HCT116 (cell line): Measurements from ENCODE around the gene CIRBP. TPM values are rescaled to one million over a fixed set of nuclear protein-coding genes. Genes with fewer than 3 reads are reported as not detected.
A peak's percentile ranks its signal among the peaks of the same experiment; 100 is the strongest.

Source experiments
- ATAC-seq: fragments of 200-7000 bp; cut with Tn5 transposase; 2 replicates; pipeline ENCODE4 v1.9.1; 2020; ENCODE audit warnings: mild to moderate bottlenecking, moderate library complexity
- BruUV-seq: library from RNA; stranded (reverse); fragments of 400-500 nt; replicated peaks from 2 replicates; lab custom pipeline; 2021; lab: Mats Ljungman, UMichigan
- CTCF ChIA-PET: fragments of 300-600 bp; sonication (Branson Sonifier 250); formaldehyde crosslinking; loops from one replicate; lab custom pipeline; 2021; ENCODE audit warnings: antibody characterized with exemption; lab: Charles Lee
- POLR2A ChIA-PET: fragments of 300-600, 350-600 bp; sonication (Branson Sonifier 250); formaldehyde crosslinking; loops from one replicate; lab custom pipeline; 2021; ENCODE audit warnings: antibody characterized with exemption; lab: Charles Lee
- RAD21 ChIA-PET, 2 experiments: fragments of 300-600 bp; sonication (Branson Sonifier 250); formaldehyde crosslinking; loops; one replicate each; lab custom pipeline; 2023; ENCODE audit warnings: low total read pairs in 2 of 2; ENCODE audit not compliant: uncharacterized antibody in 2 of 2, unreplicated experiment in 2 of 2, low non-redundant PET in 1 of 2; lab: Charles Lee
- DNase-seq: peaks from one replicate; pipeline ENCODE4 v3.0.0-alpha.2; 2010; ENCODE audit warnings: low read depth, low spot score
- H2AFZ ChIP-seq: fragments of 200-600 bp; shearing (Covaris generic), sonication (generic); 2 replicates; pipeline ENCODE4 v1.6.1; 2017; ENCODE audit warnings: low read depth, mixed run types, mixed read lengths, antibody characterized with exemption, low read length; ENCODE audit not compliant: poor library complexity, severe bottlenecking
- H3K27ac ChIP-seq: 2 replicates; pipeline ENCODE4 v1.5.1; 2012; ENCODE audit warnings: low read depth, low read length
- H3K27me3 ChIP-seq: fragments of 200-600 bp; sonication (generic); 2 replicates; pipeline ENCODE4 v1.6.1; 2016; ENCODE audit warnings: mixed run types, low read length, mixed read lengths; ENCODE audit not compliant: insufficient read depth
- H3K36me3 ChIP-seq, 2 experiments: fragments of 200-500 bp in 1 of 2; fragments of 200-600 bp in 1 of 2; sonication (Bioruptor generic) in 1 of 2; sonication (generic) in 1 of 2; 2 replicates each; pipeline versions ENCODE4 v1.5.1 to v1.6.1; 2014 to 2016; ENCODE audit warnings: low read length in 2 of 2, inconsistent platforms in 1 of 2, mixed read lengths in 1 of 2, mixed run types in 1 of 2; ENCODE audit not compliant: insufficient read depth in 2 of 2, control insufficient read depth in 1 of 2
- H3K4me1 ChIP-seq, 2 experiments: fragments of 200-600 bp in 1 of 2; sonication (generic) in 1 of 2; 2 replicates each; pipeline versions ENCODE4 v1.5.1 to v1.6.1; 2012 to 2017; ENCODE audit warnings: low read length in 2 of 2, inconsistent platforms in 1 of 2, mild to moderate bottlenecking in 1 of 2, mixed read lengths in 1 of 2, mixed run types in 1 of 2, moderate library complexity in 1 of 2; ENCODE audit not compliant: insufficient read depth in 2 of 2, control insufficient read depth in 1 of 2
- H3K4me2 ChIP-seq: fragments of 200-600 bp; sonication (generic); 2 replicates; pipeline ENCODE4 v1.6.1; 2017; ENCODE audit warnings: mixed run types, low read length, mixed read lengths
- H3K4me3 ChIP-seq, 2 experiments: fragments of 200-600 bp in 1 of 2; sonication (generic) in 1 of 2; replicated peaks in 1 of 2; 2 replicates each; pipeline ENCODE4 v1.5.1; 2011 to 2016; ENCODE audit warnings: low read length in 2 of 2, control low read depth in 1 of 2, low read depth in 1 of 2, mild to moderate bottlenecking in 1 of 2, mixed read lengths in 1 of 2, mixed run types in 1 of 2
- H3K79me2 ChIP-seq: fragments of 200-600 bp; sonication (generic); 2 replicates; pipeline ENCODE4 v1.6.1; 2017; ENCODE audit warnings: mild to moderate bottlenecking, mixed run types, low read length, moderate library complexity, mixed read lengths; ENCODE audit not compliant: insufficient read depth
- H3K9ac ChIP-seq: fragments of 200-600 bp; sonication (generic); 2 replicates; pipeline ENCODE4 v1.6.1; 2016; ENCODE audit warnings: low read length, mixed read lengths
- H3K9me2 ChIP-seq: fragments of 200-600 bp; sonication (generic), shearing (Covaris generic); 2 replicates; pipeline ENCODE4 v1.6.1; 2017; ENCODE audit warnings: mixed run types, mild to moderate bottlenecking, moderate library complexity; ENCODE audit not compliant: insufficient read depth
- H3K9me3 ChIP-seq, 2 experiments: fragments of 200-500 bp in 1 of 2; fragments of 200-600 bp in 1 of 2; sonication (Bioruptor generic) in 1 of 2; sonication (generic) in 1 of 2; 2 replicates each; pipeline ENCODE4 v1.6.1; 2014 to 2017; ENCODE audit warnings: low read length in 2 of 2, mixed read lengths in 2 of 2, inconsistent platforms in 1 of 2, low read depth in 1 of 2, mild to moderate bottlenecking in 1 of 2, mixed run types in 1 of 2, moderate library complexity in 1 of 2; ENCODE audit not compliant: control insufficient read depth in 1 of 2, insufficient read depth in 1 of 2
- H4K20me1 ChIP-seq: fragments of 200-600 bp; sonication (generic), shearing (Covaris generic); 2 replicates; pipeline ENCODE4 v1.6.1; 2017; ENCODE audit warnings: mixed run types, mild to moderate bottlenecking, moderate library complexity; ENCODE audit not compliant: insufficient read depth
- CBX3 ChIP-seq: IDR thresholded peaks from 2 replicates; pipeline ENCODE4 v1.6.1; 2012; ENCODE audit warnings: low read depth
- CEBPB ChIP-seq: IDR thresholded peaks from 2 replicates; pipeline ENCODE4 v1.6.1; 2012; ENCODE audit warnings: low read depth
- ELF1 ChIP-seq: IDR thresholded peaks from 2 replicates; pipeline ENCODE4 v1.6.1; 2012; ENCODE audit warnings: low read depth, borderline replicate concordance
- EZH2 ChIP-seq: fragments of 200-600 bp; sonication (generic); IDR thresholded peaks from 2 replicates; pipeline ENCODE4 v1.6.1; 2017; ENCODE audit warnings: antibody characterized with exemption, mixed run types
- FOSL1 ChIP-seq: IDR thresholded peaks from 2 replicates; pipeline ENCODE4 v1.6.1; 2012; ENCODE audit warnings: low read depth
- JUND ChIP-seq: IDR thresholded peaks from 2 replicates; pipeline ENCODE4 v1.6.1; 2012
- POLR2A ChIP-seq: IDR thresholded peaks from 2 replicates; pipeline ENCODE4 v1.7.0; 2011; ENCODE audit warnings: borderline replicate concordance; ENCODE audit not compliant: insufficient read depth, insufficient read length; ENCODE audit errors: extremely low read depth
- POLR2AphosphoS5 ChIP-seq: IDR thresholded peaks from 2 replicates; pipeline ENCODE4 v1.6.1; 2011; ENCODE audit warnings: mild to moderate bottlenecking, low read depth, low read length, moderate library complexity
- RAD21 ChIP-seq: IDR thresholded peaks from 2 replicates; pipeline ENCODE4 v1.6.1; 2012; ENCODE audit warnings: low read depth, mild to moderate bottlenecking
- REST ChIP-seq: IDR thresholded peaks from 2 replicates; pipeline ENCODE4 v1.6.1; 2012; ENCODE audit warnings: low read depth
- SIN3A ChIP-seq: IDR thresholded peaks from 2 replicates; pipeline ENCODE4 v1.6.1; 2012; ENCODE audit warnings: low read depth
- SP1 ChIP-seq: IDR thresholded peaks from 2 replicates; pipeline ENCODE4 v1.6.1; 2012; ENCODE audit warnings: low read depth
- SRF ChIP-seq: IDR thresholded peaks from 2 replicates; pipeline ENCODE4 v1.6.1; 2012; ENCODE audit warnings: low read depth
- TCF7L2 ChIP-seq: IDR thresholded peaks from 2 replicates; pipeline ENCODE4 v1.7.0; 2011; ENCODE audit warnings: borderline replicate concordance, inconsistent platforms; ENCODE audit not compliant: insufficient read depth, insufficient read length; ENCODE audit errors: extremely low read depth
- YY1 ChIP-seq: IDR thresholded peaks from 2 replicates; pipeline ENCODE4 v1.6.1; 2011; ENCODE audit warnings: low read length, low read depth, moderate library complexity, mild to moderate bottlenecking; ENCODE audit not compliant: insufficient replicate concordance; ENCODE audit errors: extremely low read depth
- ZBTB33 ChIP-seq: IDR thresholded peaks from 2 replicates; pipeline ENCODE4 v1.6.1; 2011; ENCODE audit warnings: mild to moderate bottlenecking, low read length, moderate library complexity; ENCODE audit not compliant: insufficient replicate concordance; ENCODE audit errors: extremely low read depth
- ZFX ChIP-seq: fragments of 450-650 bp; IDR thresholded peaks from 2 replicates; pipeline ENCODE4 v1.6.1; 2017
- ZNF274 ChIP-seq: fragments of 200-500 bp; sonication (Bioruptor generic); IDR thresholded peaks from 2 replicates; pipeline ENCODE4 v1.6.1; 2014; ENCODE audit warnings: mild to moderate bottlenecking, low read depth, low read length, inconsistent platforms
- intact Hi-C: fragments of 100-400 bp; cut with micrococcal nuclease; formaldehyde crosslinking; loops from 2 replicates; pipeline ENCODE4 v1.10.0; 2022
- total RNA-seq: library from RNA; stranded (reverse); gene quantifications from one replicate; pipeline ENCODE4 v1.2.1, GENCODE V29; 2021; ENCODE audit not compliant: unreplicated experiment
- TF ChIP-seq, protein P1 (sequence below), 3 experiments: fragments of 200-600 bp in 1 of 3; sonication (generic) in 1 of 3; IDR thresholded peaks in 2 of 3; conservative IDR thresholded peaks in 1 of 3; 2 replicates each; pipeline ENCODE4 v1.5.1; 2012 to 2017; ENCODE audit warnings: low read depth in 2 of 3, low read length in 2 of 3, antibody characterized with exemption in 1 of 3, borderline replicate concordance in 1 of 3, control low read depth in 1 of 3, mild to moderate bottlenecking in 1 of 3, mixed read lengths in 1 of 3, mixed run types in 1 of 3, moderate library complexity in 1 of 3; ENCODE audit not compliant: insufficient read depth in 1 of 3
- TF ChIP-seq, protein P2 (sequence below): IDR thresholded peaks from 2 replicates; pipeline ENCODE4 v1.6.1; 2012

Gene CIRBP
- total RNA-seq, 1 experiment from 2014 or later = 276 TPM

GRCh38 chr19:1279782-1280341, 10.7 kb downstream of the CIRBP start:
- Histone ChIP-seq H4K20me1 (no peaks in the 10 kb centered on the region), H3K9ac (no peak overlapping the region), H3K4me2 (no peak overlapping the region), H3K9me2 (no peaks in the 10 kb centered on the region), H3K9me3 (no peaks in the 10 kb centered on the region), H3K36me3 (peaks cover 0 to 7% of the 10 kb centered on the region in 2 experiments; a peak in 1 of 4 replicates), H3K27ac (peak overlapping the region; percentile 32; the same call in 1 of the 2 replicates), H3K79me2 (peaks cover 18% of the 10 kb centered on the region), H3K4me3 (no peak overlapping the region), H3K27me3 (no peaks in the 10 kb centered on the region), H2AFZ (no peak overlapping the region), H3K4me1 (peaks cover 7 to 33% of the 10 kb centered on the region in 2 experiments; a peak in 3 of 4 replicates)
- DNase-seq = peak; percentile 64
- ChIA-PET RAD21 (interaction anchor here (0.5 to 1.0 kb wide), 5 partner anchors 33 to 252 kb away, joined by 3 to 4 read pairs (median 3); no protein-coding TSS in a partner anchor), POLR2A (interaction anchor here (1.0 kb wide), 1 partner anchor 11 kb away, joined by 11 read pairs; the partner anchor contains the start of gene CIRBP), CTCF (interaction anchor here (0.9 to 1.4 kb wide), 6 partner anchors 13 to 266 kb away, joined by 3 to 7 read pairs (median 4); no protein-coding TSS in a partner anchor)
- intact Hi-C loops = loop anchor here (1.0 to 10.0 kb wide), 2 partner anchors 92 to 125 kb away; partner anchors contain the start of genes DAZAP1 and GAMT
- no TSS peak for BruUV-seq
- ATAC-seq = peak; percentile 42
- TF ChIP-seq EZH2 = no peak
- TF ChIP-seq ZNF274 = no peak
- TF ChIP-seq TCF7L2 = no peak
- no peak for TF ChIP-seq CBX3
- TF ChIP-seq JUND = no peak
- TF ChIP-seq, protein P1, sequence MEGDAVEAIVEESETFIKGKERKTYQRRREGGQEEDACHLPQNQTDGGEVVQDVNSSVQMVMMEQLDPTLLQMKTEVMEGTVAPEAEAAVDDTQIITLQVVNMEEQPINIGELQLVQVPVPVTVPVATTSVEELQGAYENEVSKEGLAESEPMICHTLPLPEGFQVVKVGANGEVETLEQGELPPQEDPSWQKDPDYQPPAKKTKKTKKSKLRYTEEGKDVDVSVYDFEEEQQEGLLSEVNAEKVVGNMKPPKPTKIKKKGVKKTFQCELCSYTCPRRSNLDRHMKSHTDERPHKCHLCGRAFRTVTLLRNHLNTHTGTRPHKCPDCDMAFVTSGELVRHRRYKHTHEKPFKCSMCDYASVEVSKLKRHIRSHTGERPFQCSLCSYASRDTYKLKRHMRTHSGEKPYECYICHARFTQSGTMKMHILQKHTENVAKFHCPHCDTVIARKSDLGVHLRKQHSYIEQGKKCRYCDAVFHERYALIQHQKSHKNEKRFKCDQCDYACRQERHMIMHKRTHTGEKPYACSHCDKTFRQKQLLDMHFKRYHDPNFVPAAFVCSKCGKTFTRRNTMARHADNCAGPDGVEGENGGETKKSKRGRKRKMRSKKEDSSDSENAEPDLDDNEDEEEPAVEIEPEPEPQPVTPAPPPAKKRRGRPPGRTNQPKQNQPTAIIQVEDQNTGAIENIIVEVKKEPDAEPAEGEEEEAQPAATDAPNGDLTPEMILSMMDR (IDR thresholded peaks at IDR 0.05 in 2 of 3, conservative IDR thresholded peaks at IDR 0.05 in 1 of 3; ENCODE audit: borderline replicate concordance in 1 of 3, insufficient read depth in 1 of 3, low read depth in 2 of 3, low read length in 2 of 3) = peak in 2 of 3 experiments; percentile 97 to 98; a peak in 5 of 6 replicates
- TF ChIP-seq ELF1 = no peak
- no peak for TF ChIP-seq SP1
- no peak for TF ChIP-seq SRF
- no peak for TF ChIP-seq ZBTB33
- TF ChIP-seq YY1 = no peak
- no peak for TF ChIP-seq REST
- no peak for TF ChIP-seq ZFX
- 0 out of 2 replicates have a peak, but pooled peaks have one; percentile 26 for TF ChIP-seq POLR2AphosphoS5
- peak; percentile 91 for TF ChIP-seq RAD21
- TF ChIP-seq SIN3A = no peak
- TF ChIP-seq CEBPB = no peak
- TF ChIP-seq POLR2A = no peak
- TF ChIP-seq, protein P2, sequence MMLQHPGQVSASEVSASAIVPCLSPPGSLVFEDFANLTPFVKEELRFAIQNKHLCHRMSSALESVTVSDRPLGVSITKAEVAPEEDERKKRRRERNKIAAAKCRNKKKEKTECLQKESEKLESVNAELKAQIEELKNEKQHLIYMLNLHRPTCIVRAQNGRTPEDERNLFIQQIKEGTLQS = no peak
- TF ChIP-seq FOSL1 = no peak
